ENCODE results near the gene ARL6IP5.

The ARL6IP5 gene

GRCh38 chr3:69129531-69129930 lies 44.8 kb downstream of the ARL6IP5 start:
- Histone ChIP-seq H4K8ac (ENCODE audit: low read depth, low read length) (no peak overlapping the region), H3K9ac (ENCODE audit: low read length) (no peak overlapping the region), H3K56ac (ENCODE audit: low read length) (no peak overlapping the region), H3K27ac (ENCODE audit: low read depth, low read length) (no peak overlapping the region), H3K79me1 (ENCODE audit: low read length) (no peaks in the 10 kb centered on the region), H3K36me3 (ENCODE audit: control insufficient read depth, insufficient read depth, low read length) (no peaks in the 10 kb centered on the region), H3K79me2 (ENCODE audit: control insufficient read depth, insufficient read depth, low read length) (no peaks in the 10 kb centered on the region), H3K23ac (ENCODE audit: low read length) (no peak overlapping the region), H3K4ac (ENCODE audit: low read depth, low read length) (no peak overlapping the region), H2AK5ac (ENCODE audit: low read length) (no peak overlapping the region), H3K4me1 (ENCODE audit: control insufficient read depth, low read depth, low read length) (no peaks in the 10 kb centered on the region), H3K4me2 (ENCODE audit: low read length) (no peak overlapping the region), H2BK5ac (ENCODE audit: low read length) (no peak overlapping the region), H3K18ac (ENCODE audit: low read length) (no peak overlapping the region), H3K4me3 (ENCODE audit: low read length) (no peak overlapping the region), H2BK15ac (replicated peaks; ENCODE audit: low read depth) (no peak overlapping the region), H2BK120ac (ENCODE audit: low read depth, low read length) (no peak overlapping the region), H4K5ac (ENCODE audit: low read length) (no peak overlapping the region), H3K27me3 (ENCODE audit: insufficient read depth, low read length, poor library complexity) (no peaks in the 10 kb centered on the region)
- no peak for DNase-seq
- no CpG with 5 or more reads among the region's 1 CpG for WGBS (ENCODE audit: extremely low coverage, insufficient coverage, low lambda C conversion rate)

GRCh38 chr3:69130689-69131088 lies 46.0 kb downstream of the ARL6IP5 start:
- Histone ChIP-seq H2BK5ac (ENCODE audit: low read length) (no peak overlapping the region), H3K23ac (ENCODE audit: low read length) (no peak overlapping the region), H2BK15ac (replicated peaks; ENCODE audit: low read depth) (no peak overlapping the region), H2AK5ac (ENCODE audit: low read length) (no peak overlapping the region), H3K56ac (ENCODE audit: low read length) (no peak overlapping the region), H3K4ac (ENCODE audit: low read depth, low read length) (no peak overlapping the region), H3K4me3 (ENCODE audit: low read length) (no peak overlapping the region), H3K18ac (ENCODE audit: low read length) (no peak overlapping the region), H3K4me2 (ENCODE audit: low read length) (no peak overlapping the region), H3K4me1 (ENCODE audit: control insufficient read depth, low read depth, low read length) (no peaks in the 10 kb centered on the region), H3K36me3 (ENCODE audit: control insufficient read depth, insufficient read depth, low read length) (no peaks in the 10 kb centered on the region), H3K79me1 (ENCODE audit: low read length) (no peaks in the 10 kb centered on the region), H3K79me2 (ENCODE audit: control insufficient read depth, insufficient read depth, low read length) (no peaks in the 10 kb centered on the region), H2BK120ac (ENCODE audit: low read depth, low read length) (no peak overlapping the region), H3K27me3 (ENCODE audit: insufficient read depth, low read length, poor library complexity) (no peaks in the 10 kb centered on the region), H4K5ac (ENCODE audit: low read length) (no peak overlapping the region), H3K9ac (ENCODE audit: low read length) (no peak overlapping the region), H4K8ac (ENCODE audit: low read depth, low read length) (no peak overlapping the region), H3K27ac (ENCODE audit: low read depth, low read length) (no peak overlapping the region)
- DNase-seq: no peak

- Histone ChIP-seq H3K4me2 (ENCODE audit: low read length) (no peak overlapping the region), H2AK5ac (ENCODE audit: low read length) (no peak overlapping the region), H3K4me1 (ENCODE audit: control insufficient read depth, low read depth, low read length) (no peaks in the 10 kb centered on the region), H4K8ac (ENCODE audit: low read depth, low read length) (no peak overlapping the region), H3K79me1 (ENCODE audit: low read length) (no peaks in the 10 kb centered on the region), H3K4me3 (ENCODE audit: low read length) (no peak overlapping the region), H3K9ac (ENCODE audit: low read length) (no peak overlapping the region), H3K56ac (ENCODE audit: low read length) (no peak overlapping the region), H3K27me3 (ENCODE audit: insufficient read depth, low read length, poor library complexity) (no peaks in the 10 kb centered on the region), H3K27ac (ENCODE audit: low read depth, low read length) (no peak overlapping the region), H3K18ac (ENCODE audit: low read length) (no peak overlapping the region), H4K5ac (ENCODE audit: low read length) (no peak overlapping the region), H3K23ac (ENCODE audit: low read length) (no peak overlapping the region), H3K79me2 (ENCODE audit: control insufficient read depth, insufficient read depth, low read length) (no peaks in the 10 kb centered on the region), H2BK120ac (ENCODE audit: low read depth, low read length) (no peak overlapping the region), H2BK5ac (ENCODE audit: low read length) (no peak overlapping the region), H3K36me3 (ENCODE audit: control insufficient read depth, insufficient read depth, low read length) (no peaks in the 10 kb centered on the region), H3K4ac (ENCODE audit: low read depth, low read length) (no peak overlapping the region), H2BK15ac (replicated peaks; ENCODE audit: low read depth) (no peak overlapping the region)
- DNase-seq: no peak
Observed at GRCh38 chr3:69137005-69137404, 52.3 kb downstream of the ARL6IP5 start.

GRCh38 chr3:69137412-69137811 lies 52.7 kb downstream of the ARL6IP5 start:
- Histone ChIP-seq H3K56ac (ENCODE audit: low read length) (no peak overlapping the region), H4K5ac (ENCODE audit: low read length) (no peak overlapping the region)

GRCh38 chr3:69141313-69141712 lies 56.6 kb downstream of the ARL6IP5 start:
- H3K27ac ChIP-seq (ENCODE audit: low read depth, low read length): no peak overlapping the region
- no peak overlapping the region for H2BK5ac ChIP-seq (ENCODE audit: low read length)
- H3K4me3 ChIP-seq (ENCODE audit: low read length): no peak overlapping the region
- no peak overlapping the region for H3K9ac ChIP-seq (ENCODE audit: low read length)
- no peaks in the 10 kb centered on the region for H3K79me2 ChIP-seq (ENCODE audit: control insufficient read depth, insufficient read depth, low read length)
- no peak overlapping the region for H4K5ac ChIP-seq (ENCODE audit: low read length)
- H3K36me3 ChIP-seq (ENCODE audit: control insufficient read depth, insufficient read depth, low read length): no peaks in the 10 kb centered on the region
- no peak overlapping the region for H3K4ac ChIP-seq (ENCODE audit: low read depth, low read length)
- H2BK120ac ChIP-seq (ENCODE audit: low read depth, low read length): no peak overlapping the region
- no peaks in the 10 kb centered on the region for H3K27me3 ChIP-seq (ENCODE audit: insufficient read depth, low read length, poor library complexity)
- H3K4me2 ChIP-seq (ENCODE audit: low read length): no peak overlapping the region
- no peak overlapping the region for H2BK15ac ChIP-seq (replicated peaks; ENCODE audit: low read depth)
- DNase-seq: no peak
- peaks cover 2% of the 10 kb centered on the region for H3K4me1 ChIP-seq (ENCODE audit: control insufficient read depth, low read depth, low read length)
- H3K23ac ChIP-seq (ENCODE audit: low read length): no peak overlapping the region
- H4K8ac ChIP-seq (ENCODE audit: low read depth, low read length): no peak overlapping the region
- no peaks in the 10 kb centered on the region for H3K79me1 ChIP-seq (ENCODE audit: low read length)
- H3K18ac ChIP-seq (ENCODE audit: low read length): no peak overlapping the region
- no peak overlapping the region for H3K56ac ChIP-seq (ENCODE audit: low read length)
- no peak overlapping the region for H2AK5ac ChIP-seq (ENCODE audit: low read length)

More at GRCh38 chr3:69137412-69137811, 52.7 kb downstream of the ARL6IP5 start:
- Histone ChIP-seq H2BK120ac (ENCODE audit: low read depth, low read length) (no peak overlapping the region), H3K27me3 (ENCODE audit: insufficient read depth, low read length, poor library complexity) (no peaks in the 10 kb centered on the region), H3K4me1 (ENCODE audit: control insufficient read depth, low read depth, low read length) (no peaks in the 10 kb centered on the region), H3K9ac (ENCODE audit: low read length) (no peak overlapping the region), H3K4ac (ENCODE audit: low read depth, low read length) (no peak overlapping the region), H2BK15ac (replicated peaks; ENCODE audit: low read depth) (no peak overlapping the region), H3K4me2 (ENCODE audit: low read length) (no peak overlapping the region), H3K18ac (ENCODE audit: low read length) (no peak overlapping the region), H2BK5ac (ENCODE audit: low read length) (no peak overlapping the region), H3K27ac (ENCODE audit: low read depth, low read length) (no peak overlapping the region), H2AK5ac (ENCODE audit: low read length) (no peak overlapping the region), H3K36me3 (ENCODE audit: control insufficient read depth, insufficient read depth, low read length) (no peaks in the 10 kb centered on the region), H3K79me2 (ENCODE audit: control insufficient read depth, insufficient read depth, low read length) (no peaks in the 10 kb centered on the region), H3K79me1 (ENCODE audit: low read length) (no peaks in the 10 kb centered on the region), H4K8ac (ENCODE audit: low read depth, low read length) (no peak overlapping the region), H3K23ac (ENCODE audit: low read length) (no peak overlapping the region), H3K4me3 (ENCODE audit: low read length) (no peak overlapping the region)
- WGBS (ENCODE audit: extremely low coverage, insufficient coverage, low lambda C conversion rate): no CpG with 5 or more reads among the region's 2 CpGs
- DNase-seq: no peak

- no peak overlapping the region for H3K4ac ChIP-seq (ENCODE audit: low read depth, low read length)
- no peak overlapping the region for H3K27ac ChIP-seq (ENCODE audit: low read depth, low read length)
- H3K56ac ChIP-seq (ENCODE audit: low read length): no peak overlapping the region
- H3K4me2 ChIP-seq (ENCODE audit: low read length): no peak overlapping the region
- no peak for DNase-seq
- H3K23ac ChIP-seq (ENCODE audit: low read length): no peak overlapping the region
- H3K4me1 ChIP-seq (ENCODE audit: control insufficient read depth, low read depth, low read length): peaks cover 2% of the 10 kb centered on the region
- no peak overlapping the region for H3K9ac ChIP-seq (ENCODE audit: low read length)
- no peaks in the 10 kb centered on the region for H3K27me3 ChIP-seq (ENCODE audit: insufficient read depth, low read length, poor library complexity)
- no peaks in the 10 kb centered on the region for H3K79me2 ChIP-seq (ENCODE audit: control insufficient read depth, insufficient read depth, low read length)
- H4K8ac ChIP-seq (ENCODE audit: low read depth, low read length): no peak overlapping the region
- H3K36me3 ChIP-seq (ENCODE audit: control insufficient read depth, insufficient read depth, low read length): no peaks in the 10 kb centered on the region
- no peak overlapping the region for H3K18ac ChIP-seq (ENCODE audit: low read length)
- no peak overlapping the region for H3K4me3 ChIP-seq (ENCODE audit: low read length)
- no CpG with 5 or more reads among the region's 3 CpGs for WGBS (ENCODE audit: extremely low coverage, insufficient coverage, low lambda C conversion rate)
- no peaks in the 10 kb centered on the region for H3K79me1 ChIP-seq (ENCODE audit: low read length)
- no peak overlapping the region for H2AK5ac ChIP-seq (ENCODE audit: low read length)
- H4K5ac ChIP-seq (ENCODE audit: low read length): no peak overlapping the region
- H2BK5ac ChIP-seq (ENCODE audit: low read length): no peak overlapping the region
- H2BK120ac ChIP-seq (ENCODE audit: low read depth, low read length): no peak overlapping the region
- no peak overlapping the region for H2BK15ac ChIP-seq (replicated peaks; ENCODE audit: low read depth)
Observed at GRCh38 chr3:69142090-69142489, 57.4 kb downstream of the ARL6IP5 start.

Measured in mesendoderm (in vitro differentiated cells).